Vagina (tissue), 2 donors: ENCODE measurements around the gene ADGRG3.

Experiments used
- POLR2A ChIP-seq, 2 donors: fragments of 450-650 bp; IDR thresholded peaks; one replicate each; pipeline ENCODE4 v1.6.1; 2017; ENCODE audit warnings: antibody characterized with exemption in 2 of 2, mild to moderate bottlenecking in 2 of 2, moderate library complexity in 2 of 2
- POLR2AphosphoS5 ChIP-seq, 2 donors: sonication (generic); formaldehyde crosslinking; IDR thresholded peaks; one replicate each; pipeline ENCODE4 v1.9.0; 2017; ENCODE audit warnings: antibody characterized with exemption in 2 of 2, mild to moderate bottlenecking in 2 of 2, low read depth in 1 of 2; ENCODE audit not compliant: insufficient read depth in 1 of 2
- TF ChIP-seq, protein P1 (sequence below), 3 experiments: fragments of 450-650 bp in 2 of 3; fragments of 200-600 bp in 1 of 3; sonication (generic) in 1 of 3; IDR thresholded peaks; one replicate each; pipeline ENCODE4 v1.5.1; 2017 to 2019; ENCODE audit warnings: antibody characterized with exemption in 3 of 3, mild to moderate bottlenecking in 2 of 3, moderate library complexity in 2 of 3

DNA sequence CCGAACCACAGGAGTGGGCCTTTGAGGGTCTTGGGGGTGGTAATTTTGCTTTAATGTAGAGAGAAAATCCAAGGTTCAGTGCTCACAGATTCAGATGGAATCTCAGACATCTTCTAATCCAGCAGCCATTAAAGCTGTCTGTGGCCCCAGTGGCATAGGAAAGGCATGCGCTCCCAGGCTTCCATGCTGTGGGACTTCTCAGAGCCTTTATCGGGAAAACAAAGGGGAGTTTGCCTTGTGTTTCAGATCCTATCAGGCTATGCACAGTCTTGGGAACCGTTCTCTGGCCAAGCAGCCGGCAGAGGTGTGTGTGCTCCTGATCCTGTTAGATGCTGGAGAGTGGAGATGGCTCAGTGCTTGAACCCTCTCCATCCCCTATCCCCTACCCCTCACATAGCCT, 31.9 kb upstream of the ADGRG3 start:
- TF ChIP-seq, protein P1, sequence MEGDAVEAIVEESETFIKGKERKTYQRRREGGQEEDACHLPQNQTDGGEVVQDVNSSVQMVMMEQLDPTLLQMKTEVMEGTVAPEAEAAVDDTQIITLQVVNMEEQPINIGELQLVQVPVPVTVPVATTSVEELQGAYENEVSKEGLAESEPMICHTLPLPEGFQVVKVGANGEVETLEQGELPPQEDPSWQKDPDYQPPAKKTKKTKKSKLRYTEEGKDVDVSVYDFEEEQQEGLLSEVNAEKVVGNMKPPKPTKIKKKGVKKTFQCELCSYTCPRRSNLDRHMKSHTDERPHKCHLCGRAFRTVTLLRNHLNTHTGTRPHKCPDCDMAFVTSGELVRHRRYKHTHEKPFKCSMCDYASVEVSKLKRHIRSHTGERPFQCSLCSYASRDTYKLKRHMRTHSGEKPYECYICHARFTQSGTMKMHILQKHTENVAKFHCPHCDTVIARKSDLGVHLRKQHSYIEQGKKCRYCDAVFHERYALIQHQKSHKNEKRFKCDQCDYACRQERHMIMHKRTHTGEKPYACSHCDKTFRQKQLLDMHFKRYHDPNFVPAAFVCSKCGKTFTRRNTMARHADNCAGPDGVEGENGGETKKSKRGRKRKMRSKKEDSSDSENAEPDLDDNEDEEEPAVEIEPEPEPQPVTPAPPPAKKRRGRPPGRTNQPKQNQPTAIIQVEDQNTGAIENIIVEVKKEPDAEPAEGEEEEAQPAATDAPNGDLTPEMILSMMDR (IDR thresholded peaks at IDR 0.05): no peak
- TF ChIP-seq POLR2A (IDR thresholded peaks at IDR 0.05): no peak
- no peak for TF ChIP-seq POLR2AphosphoS5 (IDR thresholded peaks at IDR 0.05; ENCODE audit: insufficient read depth in 1 of 2, low read depth in 1 of 2)
